WERI-Rb-1 (cell line): ENCODE measurements around the gene DVL2.

Experiments
- DNase-seq: peaks from one replicate; pipeline ENCODE4 v3.0.0-alpha.2; 2020
- H3K27ac ChIP-seq: fragments of 250-450 bp; sonication (Bioruptor Pico); 2 replicates; pipeline ENCODE4 v1.5.1; 2020; ENCODE audit warnings: mild to moderate bottlenecking, moderate library complexity
- H3K27me3 ChIP-seq: fragments of 250-450 bp; sonication (Bioruptor Pico); 2 replicates; pipeline ENCODE4 v1.5.1; 2021; ENCODE audit warnings: mild to moderate bottlenecking, low read depth, moderate library complexity; ENCODE audit not compliant: insufficient read depth, severe bottlenecking
- H3K36me3 ChIP-seq: fragments of 250-450 bp; sonication (Bioruptor Pico); 2 replicates; pipeline ENCODE4 v1.5.1; 2020; ENCODE audit warnings: mild to moderate bottlenecking, moderate library complexity
- H3K4me3 ChIP-seq: 2 replicates; pipeline ENCODE4 v1.5.1; 2011; ENCODE audit warnings: low read depth, mild to moderate bottlenecking, control low read depth, low read length
- H3K9me3 ChIP-seq: fragments of 250-450 bp; sonication (Bioruptor Pico); 2 replicates; pipeline ENCODE4 v1.5.1; 2021; ENCODE audit warnings: mild to moderate bottlenecking, moderate library complexity; ENCODE audit not compliant: severe bottlenecking
- CTCF ChIP-seq: IDR thresholded peaks from 2 replicates; pipeline ENCODE4 v1.5.1; 2011; ENCODE audit warnings: low read depth, mild to moderate bottlenecking, control low read depth, inconsistent platforms, low read length

Gene DVL2

GRCh38 chr17:7196651-7197401 is 37.5 kb downstream of the DVL2 start:
- H3K27ac ChIP-seq = peak overlapping the region; percentile 28
- no peak for TF ChIP-seq CTCF
- no peaks in the 10 kb centered on the region for H3K27me3 ChIP-seq
- peaks cover 99% of the 10 kb centered on the region for H3K36me3 ChIP-seq
- no peak overlapping the region for H3K4me3 ChIP-seq
- no peak for DNase-seq
- H3K9me3 ChIP-seq = no peaks in the 10 kb centered on the region

GRCh38 chr17:7195971-7196370 is 38.3 kb downstream of the DVL2 start:
- H3K9me3 ChIP-seq = no peaks in the 10 kb centered on the region
- DNase-seq = no peak
- TF ChIP-seq CTCF = no peak
- H3K36me3 ChIP-seq = peaks cover 95% of the 10 kb centered on the region
- no peaks in the 10 kb centered on the region for H3K27me3 ChIP-seq
- H3K27ac ChIP-seq = peak overlapping the region; percentile 28; the same call in 1 of the 2 replicates
- no peak overlapping the region for H3K4me3 ChIP-seq

- no peak for TF ChIP-seq CTCF
- Histone ChIP-seq H3K4me3 (peak overlapping the region; percentile 24; the same call in 1 of the 2 replicates), H3K36me3 (peaks cover 88% of the 10 kb centered on the region), H3K9me3 (no peaks in the 10 kb centered on the region), H3K27ac (peak overlapping the region; percentile 96), H3K27me3 (no peaks in the 10 kb centered on the region)
- peak; percentile 86 for DNase-seq
These were observed 41.9 kb downstream of the DVL2 start for GRCh38 chr17:7192271-7192937.

GRCh38 chr17:7191571-7192270 is 42.6 kb downstream of the DVL2 start:
- Histone ChIP-seq H3K9me3 (no peaks in the 10 kb centered on the region), H3K36me3 (peaks cover 84% of the 10 kb centered on the region), H3K27ac (peak overlapping the region; percentile 96), H3K27me3 (no peaks in the 10 kb centered on the region), H3K4me3 (no peak overlapping the region)
- peak; percentile 90 for DNase-seq
- TF ChIP-seq CTCF = no peak

- Histone ChIP-seq H3K9me3 (no peaks in the 10 kb centered on the region), H3K27me3 (no peaks in the 10 kb centered on the region), H3K36me3 (peaks cover 84% of the 10 kb centered on the region), H3K4me3 (no peak overlapping the region), H3K27ac (peak overlapping the region; percentile 96)
- peak; percentile 93 for DNase-seq
- TF ChIP-seq CTCF = no peak
These were observed 43.2 kb downstream of the DVL2 start for GRCh38 chr17:7191069-7191468.
